LNCaP clone FGC (cell line): ENCODE data around the gene FAM120C.
A peak's percentile ranks its signal among the peaks of the same experiment; 100 is the strongest.

Experiments
- DNase-seq: peaks from one replicate; pipeline ENCODE4 v3.0.0-alpha.2; 2011; ENCODE audit warnings: low read depth
- H3K4me3 ChIP-seq: 2 replicates; pipeline ENCODE4 v1.5.1; 2011; ENCODE audit warnings: mild to moderate bottlenecking, low read depth, low read length, control low read depth
- TF ChIP-seq, protein P1 (sequence below): IDR thresholded peaks from 2 replicates; pipeline ENCODE4 v1.5.1; 2012; ENCODE audit warnings: mild to moderate bottlenecking; ENCODE audit not compliant: control insufficient read depth, insufficient read depth; ENCODE audit errors: extremely low read depth

Gene FAM120C

DNA sequence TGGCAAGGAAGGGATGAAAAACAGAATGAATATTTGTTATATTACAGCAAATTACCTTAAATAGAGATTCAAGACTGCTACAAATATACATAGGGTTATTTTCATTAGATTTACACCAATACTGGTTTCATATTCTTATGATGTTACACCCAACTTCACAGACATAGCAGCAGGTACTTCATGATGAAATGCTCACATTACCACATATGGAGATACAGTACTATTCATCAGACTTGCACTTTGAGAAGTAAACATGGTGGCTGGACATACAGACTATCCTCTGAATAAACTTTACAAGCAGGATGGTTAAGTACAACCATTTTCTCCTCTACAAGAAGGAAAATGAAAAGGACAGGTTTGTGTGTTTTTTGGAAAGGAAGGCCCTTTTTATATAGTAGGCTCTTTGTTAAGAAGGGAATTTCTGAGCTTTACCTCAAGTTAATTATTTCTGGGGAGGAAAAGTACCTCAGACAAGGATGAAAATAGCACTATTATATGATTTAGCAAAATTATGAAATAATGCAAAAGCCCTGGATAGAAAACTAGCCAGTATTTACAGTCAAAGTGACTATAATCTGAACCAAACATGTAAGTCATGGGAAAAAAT is 12.0 kb upstream of the FAM120C start:
- no peak for DNase-seq
- H3K4me3 ChIP-seq, result no peak overlapping the region
- TF ChIP-seq, protein P1, sequence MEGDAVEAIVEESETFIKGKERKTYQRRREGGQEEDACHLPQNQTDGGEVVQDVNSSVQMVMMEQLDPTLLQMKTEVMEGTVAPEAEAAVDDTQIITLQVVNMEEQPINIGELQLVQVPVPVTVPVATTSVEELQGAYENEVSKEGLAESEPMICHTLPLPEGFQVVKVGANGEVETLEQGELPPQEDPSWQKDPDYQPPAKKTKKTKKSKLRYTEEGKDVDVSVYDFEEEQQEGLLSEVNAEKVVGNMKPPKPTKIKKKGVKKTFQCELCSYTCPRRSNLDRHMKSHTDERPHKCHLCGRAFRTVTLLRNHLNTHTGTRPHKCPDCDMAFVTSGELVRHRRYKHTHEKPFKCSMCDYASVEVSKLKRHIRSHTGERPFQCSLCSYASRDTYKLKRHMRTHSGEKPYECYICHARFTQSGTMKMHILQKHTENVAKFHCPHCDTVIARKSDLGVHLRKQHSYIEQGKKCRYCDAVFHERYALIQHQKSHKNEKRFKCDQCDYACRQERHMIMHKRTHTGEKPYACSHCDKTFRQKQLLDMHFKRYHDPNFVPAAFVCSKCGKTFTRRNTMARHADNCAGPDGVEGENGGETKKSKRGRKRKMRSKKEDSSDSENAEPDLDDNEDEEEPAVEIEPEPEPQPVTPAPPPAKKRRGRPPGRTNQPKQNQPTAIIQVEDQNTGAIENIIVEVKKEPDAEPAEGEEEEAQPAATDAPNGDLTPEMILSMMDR, result no peak

DNA sequence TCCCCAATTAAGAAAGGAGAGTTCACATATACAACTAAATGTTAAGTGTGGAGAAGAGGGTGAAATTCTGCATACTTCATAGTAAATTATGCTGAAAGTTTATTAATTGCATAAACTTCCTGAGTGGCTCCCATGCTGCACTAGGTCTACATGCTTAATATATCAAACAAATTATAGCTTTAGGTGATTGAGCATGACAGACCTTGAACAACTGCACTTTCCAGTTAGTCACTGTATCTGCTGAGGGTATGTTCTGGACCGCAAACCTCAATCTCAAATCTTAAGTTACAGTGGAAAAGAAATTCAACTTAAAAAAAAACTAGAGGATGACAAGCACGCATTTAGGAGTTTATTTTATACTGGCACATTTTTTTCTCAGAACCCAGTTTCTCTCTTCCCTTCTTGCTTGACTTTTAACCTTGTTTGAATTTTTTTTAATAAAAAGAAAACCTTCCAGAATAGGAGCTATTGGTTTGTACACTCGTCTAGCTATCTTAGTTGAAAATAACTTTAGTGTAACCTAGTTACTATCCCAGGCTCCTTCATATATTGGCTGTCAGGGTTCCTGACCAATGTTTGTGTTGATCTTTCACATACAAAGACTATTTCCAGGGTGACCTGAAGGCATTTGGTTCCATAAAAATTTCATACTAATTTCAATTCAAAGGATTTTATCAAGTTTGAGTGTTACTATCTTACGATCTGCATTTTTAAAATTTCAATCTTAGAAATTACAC is 10.2 kb upstream of the FAM120C start:
- no peak for DNase-seq
- TF ChIP-seq, protein P1, result no peak
- no peak overlapping the region for H3K4me3 ChIP-seq

DNA sequence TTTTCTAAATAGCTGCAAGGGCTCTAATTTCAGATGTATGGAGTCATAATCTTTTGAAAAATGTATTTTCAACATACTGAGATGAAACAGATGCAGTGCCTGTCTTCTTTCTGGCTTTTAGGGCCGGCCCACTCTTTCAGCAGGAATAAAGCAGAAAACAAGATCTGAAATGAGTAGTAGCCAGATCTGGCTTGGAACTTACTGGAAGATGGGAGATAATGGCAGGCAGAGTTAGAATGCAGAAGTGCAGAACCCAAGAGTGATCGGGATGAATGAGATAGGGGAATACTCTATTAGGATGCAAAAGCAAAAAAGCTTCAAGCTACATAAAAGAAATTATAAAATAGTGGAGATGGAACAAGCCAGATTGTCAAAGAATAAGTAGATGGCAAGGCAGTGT is 1.4 kb upstream of the FAM120C start:
- TF ChIP-seq, protein P1, result no peak
- DNase-seq, result no peak
- H3K4me3 ChIP-seq, result no peak overlapping the region

DNA sequence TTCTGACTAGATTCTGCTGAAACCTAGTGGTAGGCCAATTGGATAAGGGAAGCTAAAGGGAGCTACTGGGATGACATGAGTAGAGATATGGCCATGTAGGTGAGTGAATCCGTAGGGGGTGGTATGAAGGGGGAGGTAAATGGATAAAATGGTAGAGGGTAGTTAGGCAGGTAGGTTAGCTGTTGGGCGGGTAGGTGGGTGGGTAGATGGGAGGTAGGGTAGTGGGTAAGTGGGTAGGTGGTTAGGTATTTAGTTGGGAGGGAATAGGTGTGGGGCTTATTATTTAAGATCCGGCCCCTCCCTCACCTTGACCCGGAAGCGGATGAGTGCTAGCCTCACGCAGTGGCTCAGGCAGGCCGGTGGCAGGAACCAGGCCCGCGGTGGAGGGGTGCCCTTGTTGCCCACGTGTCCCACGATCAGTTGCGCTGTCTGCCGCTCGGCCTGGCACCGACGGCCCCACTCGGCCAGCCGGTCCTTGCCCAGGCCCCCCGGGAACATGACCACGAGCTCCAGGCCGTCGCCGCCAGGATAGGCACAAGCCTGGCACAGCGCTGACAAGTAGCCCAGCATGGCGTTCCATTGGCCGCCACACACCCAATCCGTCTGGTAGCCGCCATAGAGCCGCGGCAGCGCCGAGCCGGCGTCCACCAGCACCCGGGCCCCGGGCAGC is 725 bp downstream of the FAM120C start:
- TF ChIP-seq, protein P1, result no peak
- peak overlapping the region; percentile 56 for H3K4me3 ChIP-seq
- peak; percentile 15 for DNase-seq

DNA sequence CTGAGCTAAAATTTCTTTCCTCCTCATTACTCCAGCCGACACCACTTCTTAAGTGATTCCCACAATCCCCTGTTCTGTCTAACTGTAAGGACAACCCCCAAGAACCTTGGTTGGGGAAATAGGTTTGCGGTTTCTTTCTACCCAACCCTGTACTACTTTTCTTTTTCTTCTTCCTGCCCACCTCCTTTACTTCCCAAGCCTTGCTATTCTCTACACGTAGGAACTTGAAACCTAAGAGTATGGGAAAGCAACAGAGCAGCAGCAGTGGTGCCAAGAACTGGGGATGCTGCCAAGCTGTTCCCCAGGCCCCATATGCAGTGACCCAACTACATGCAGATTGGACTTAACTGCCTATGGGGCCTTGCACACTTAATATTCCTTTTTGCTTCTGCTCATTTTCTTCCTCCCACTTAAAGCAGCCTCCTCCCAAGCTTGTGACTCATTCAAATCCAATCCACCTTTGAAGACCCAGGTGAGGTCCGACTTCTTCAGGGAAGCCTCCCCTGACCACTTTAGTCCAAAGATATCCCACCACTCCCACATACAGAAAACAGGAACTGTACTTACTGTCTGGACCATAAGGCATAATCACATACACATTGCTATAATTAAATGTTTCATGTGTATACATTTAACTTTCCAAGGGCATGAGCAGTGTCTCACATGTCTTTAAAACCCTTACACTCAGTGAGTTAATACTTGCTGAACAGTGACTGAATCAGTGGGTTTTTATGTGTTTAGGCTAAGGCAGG is 1.7 kb downstream of the FAM120C start:
- no peak for DNase-seq
- H3K4me3 ChIP-seq, result peak overlapping the region; percentile 56
- TF ChIP-seq, protein P1, result no peak

DNA sequence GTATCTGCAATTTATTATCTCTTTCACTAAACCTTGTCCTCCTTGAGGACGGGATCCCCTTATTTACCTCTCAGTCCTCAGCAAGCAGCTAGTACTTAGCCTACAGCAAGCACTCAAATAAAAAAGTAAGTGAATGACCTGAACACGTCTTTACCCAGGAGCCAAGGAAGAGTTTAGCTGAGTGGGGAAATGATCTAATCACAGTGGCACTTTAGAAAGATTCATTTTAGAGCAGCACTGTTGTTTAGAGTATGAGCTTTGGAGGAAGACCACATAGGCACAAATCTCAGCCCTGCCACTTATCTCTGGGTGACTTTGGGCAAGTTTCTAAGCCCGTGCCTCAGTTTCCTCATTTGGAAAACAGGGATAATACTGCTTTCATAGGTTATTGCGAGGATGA is 2.7 kb downstream of the FAM120C start:
- no peak for DNase-seq
- TF ChIP-seq, protein P1, result no peak
- peak overlapping the region; percentile 9; the same call in 1 of the 2 replicates for H3K4me3 ChIP-seq
